HG02642 (cell line): ENCODE measurements around the gene SYNE3.

Source experiments
- ATAC-seq: cut with Tn5 transposase; IDR thresholded peaks from one replicate; pipeline ENCODE4 v1.9.1; 2021; ENCODE audit warnings: mild to moderate bottlenecking; ENCODE audit not compliant: unreplicated experiment, poor library complexity

SYNE3 gene

DNA sequence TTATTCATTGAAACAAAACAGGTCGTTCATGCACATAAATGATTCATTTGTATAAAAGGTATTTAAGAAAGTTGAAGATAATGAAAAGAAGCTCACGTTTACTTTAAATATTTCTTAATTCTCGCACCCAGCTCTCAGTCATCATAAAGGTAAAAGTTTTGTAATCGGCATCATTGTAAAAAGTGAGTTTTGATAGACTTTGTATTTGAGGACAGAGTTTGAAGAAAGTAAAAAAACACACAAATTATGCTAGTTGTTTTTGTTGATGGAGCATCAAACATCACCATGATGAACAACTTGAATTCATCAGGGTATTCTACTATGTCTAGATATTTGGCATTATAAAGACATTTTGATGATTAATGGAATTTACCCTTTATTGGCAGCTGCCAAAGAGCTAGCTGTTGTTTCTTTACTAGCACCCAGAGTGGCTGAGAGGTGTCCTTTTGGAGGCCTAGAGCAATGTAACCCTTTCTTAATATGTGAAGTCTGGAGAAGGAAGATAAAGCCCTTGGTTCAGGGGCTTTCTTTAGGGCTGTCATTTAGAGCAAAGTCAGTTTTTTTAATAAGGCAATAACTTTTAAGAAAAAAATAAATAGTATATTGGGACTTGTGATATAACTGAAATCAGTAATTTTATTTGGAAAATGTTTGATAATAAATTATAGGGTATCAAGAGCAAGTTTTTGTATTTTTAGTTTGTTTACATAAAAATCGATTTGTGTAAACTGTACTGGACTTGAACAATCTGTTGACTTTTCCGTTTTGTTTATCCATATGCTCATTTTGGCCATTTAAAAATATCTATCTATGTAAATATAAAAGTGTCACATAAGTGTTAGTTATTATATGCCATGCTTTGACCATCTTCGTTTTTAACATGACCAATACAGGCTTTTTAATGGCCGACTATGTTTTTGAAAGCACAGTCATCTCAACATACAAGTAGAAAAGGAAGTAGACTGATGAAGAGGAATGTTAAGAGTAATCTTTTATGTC is 25.8 kb upstream of the SYNE3 start:
- ATAC-seq, result no peak

- ATAC-seq, result no peak
Observed at GRCh38 chr14:95541346-95541745, 24.9 kb upstream of the SYNE3 start.

DNA sequence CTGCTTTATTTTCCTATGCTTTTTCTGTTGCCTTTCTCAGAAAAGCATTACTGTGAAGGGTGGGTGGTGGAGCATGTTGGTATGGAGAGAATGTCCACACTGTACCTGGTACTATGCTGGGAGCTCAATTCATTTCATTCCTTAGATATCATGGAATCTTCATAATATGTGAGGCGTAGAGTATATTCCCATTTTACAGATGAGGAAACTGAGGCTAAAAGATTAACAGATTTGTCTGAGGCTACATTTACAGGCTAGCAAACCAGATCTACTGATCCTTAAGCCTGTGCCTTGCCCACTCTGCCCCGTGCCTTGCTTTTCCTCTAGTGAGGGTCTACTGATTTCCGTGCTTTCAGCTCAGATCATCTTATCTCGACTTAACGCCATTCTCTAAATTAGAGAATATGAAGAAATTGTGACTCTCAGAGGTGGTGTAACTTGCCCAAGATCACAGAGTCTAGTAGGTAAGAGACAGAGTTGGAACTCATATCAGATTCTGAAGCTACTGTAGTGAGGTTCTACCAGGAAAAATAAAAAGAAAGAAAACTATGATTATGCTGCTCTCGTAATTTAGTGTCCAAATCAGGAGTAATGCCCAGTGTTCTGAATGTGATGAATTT is 23.9 kb upstream of the SYNE3 start:
- no peak for ATAC-seq

DNA sequence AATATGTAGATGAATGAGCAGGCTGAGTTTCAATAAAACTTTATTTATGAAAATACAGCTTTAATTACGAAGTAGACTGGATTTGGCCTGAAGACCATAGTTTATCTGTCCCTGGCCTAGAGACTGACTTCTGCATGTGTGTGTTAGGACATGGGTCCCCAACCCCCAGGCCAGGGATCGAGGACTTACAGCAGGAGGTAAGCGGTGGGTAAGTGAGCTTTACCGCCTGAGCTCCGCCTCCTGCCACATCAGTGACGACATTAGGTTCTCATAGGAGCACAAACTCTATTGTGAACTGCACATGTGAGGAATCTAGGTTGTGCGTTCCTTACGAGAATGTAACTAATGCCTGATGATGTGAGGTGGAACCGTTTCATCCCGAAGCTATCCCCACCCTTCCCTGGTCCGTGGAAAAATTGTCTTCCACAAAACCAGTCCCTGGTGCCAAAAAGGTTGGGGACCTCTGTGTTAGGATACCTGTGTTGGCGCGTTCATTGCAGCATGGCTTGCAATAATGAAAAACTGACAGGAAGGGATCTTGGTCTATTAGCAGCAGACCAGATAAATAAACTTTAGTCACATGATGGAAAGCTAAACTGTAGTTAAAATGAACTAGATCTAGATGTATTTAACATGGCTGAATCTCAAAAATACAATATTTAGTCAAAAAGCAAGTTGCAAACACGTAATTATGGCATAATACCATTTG is 22.5 kb upstream of the SYNE3 start:
- no peak for ATAC-seq

- no peak for ATAC-seq
Observed at GRCh38 chr14:95537298-95538089, 21.0 kb upstream of the SYNE3 start.

- no peak for ATAC-seq
Observed at GRCh38 chr14:95536671-95537070, 20.2 kb upstream of the SYNE3 start.

DNA sequence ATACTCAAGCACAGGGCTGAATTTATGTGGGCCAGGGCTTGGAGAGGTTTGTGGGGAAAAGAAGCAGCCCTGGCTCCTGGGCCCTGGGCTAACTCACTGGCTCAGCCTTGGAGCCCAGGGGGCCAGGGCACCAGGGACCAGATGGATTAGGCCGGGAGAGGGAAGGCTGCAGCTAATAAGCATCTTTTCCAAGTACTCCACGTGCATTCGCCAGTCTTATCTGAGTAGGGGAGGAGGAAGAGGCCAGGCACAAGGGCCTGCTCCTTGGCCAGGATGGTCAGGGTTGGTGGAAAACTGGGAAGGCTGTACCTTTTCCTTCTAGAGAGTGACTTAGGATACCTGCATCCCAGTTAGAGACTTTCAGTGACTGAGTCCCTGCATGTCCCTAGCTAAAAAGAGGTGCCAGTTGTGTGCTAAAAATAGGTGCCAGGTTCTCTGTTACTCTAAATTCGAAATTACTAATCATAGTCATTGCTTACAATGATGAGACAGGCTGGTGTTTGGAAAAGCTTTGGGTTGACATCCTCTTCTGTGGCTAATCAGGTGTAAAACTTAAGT is 19.7 kb upstream of the SYNE3 start:
- no peak for ATAC-seq

DNA sequence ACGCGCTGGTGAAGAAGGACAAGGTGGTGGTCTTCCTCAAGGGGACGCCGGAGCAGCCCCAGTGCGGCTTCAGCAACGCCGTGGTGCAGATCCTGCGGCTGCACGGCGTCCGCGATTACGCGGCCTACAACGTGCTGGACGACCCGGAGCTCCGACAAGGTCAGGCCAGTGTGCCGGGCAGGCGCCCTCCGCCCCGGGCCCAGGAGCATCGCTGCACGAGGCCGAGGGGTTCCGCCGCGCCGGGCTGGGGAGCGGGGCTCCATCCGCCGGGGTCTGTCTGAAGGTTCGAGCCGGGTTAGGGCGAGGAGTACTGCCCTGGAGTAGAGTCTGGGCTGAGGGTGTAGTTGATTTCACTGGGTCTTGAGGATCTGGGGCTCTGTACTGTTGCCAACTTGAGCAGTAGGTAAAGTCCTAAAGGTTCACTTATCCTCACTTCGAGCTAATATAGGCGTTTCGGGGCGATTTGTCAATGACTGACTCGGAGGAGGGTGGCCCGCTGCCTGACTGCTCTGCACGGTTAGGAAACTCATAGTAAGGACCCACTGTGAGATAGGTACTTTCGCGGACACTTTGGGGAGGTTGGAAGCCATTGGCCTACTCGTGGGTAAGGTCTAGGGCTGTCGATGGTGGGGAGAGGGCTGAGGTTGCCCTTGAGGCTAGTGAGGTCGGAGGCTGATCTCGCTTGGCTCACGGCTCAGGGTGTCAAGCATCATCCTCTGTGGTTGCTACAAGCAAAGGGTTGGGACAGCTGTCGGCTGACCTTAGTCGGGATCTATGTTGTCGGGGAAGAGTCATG is 19.0 kb upstream of the SYNE3 start:
- peak; percentile 3 for ATAC-seq

GRCh38 chr14:95534299-95535225 is 18.1 kb upstream of the SYNE3 start, which contains the start of gene GLRX5:
Gene GLRX5, plus strand, starts transcription at chr14:95535050. Its CDS starts 40 bp downstream, at chr14:95535090.
- peak; percentile 95 for ATAC-seq

DNA sequence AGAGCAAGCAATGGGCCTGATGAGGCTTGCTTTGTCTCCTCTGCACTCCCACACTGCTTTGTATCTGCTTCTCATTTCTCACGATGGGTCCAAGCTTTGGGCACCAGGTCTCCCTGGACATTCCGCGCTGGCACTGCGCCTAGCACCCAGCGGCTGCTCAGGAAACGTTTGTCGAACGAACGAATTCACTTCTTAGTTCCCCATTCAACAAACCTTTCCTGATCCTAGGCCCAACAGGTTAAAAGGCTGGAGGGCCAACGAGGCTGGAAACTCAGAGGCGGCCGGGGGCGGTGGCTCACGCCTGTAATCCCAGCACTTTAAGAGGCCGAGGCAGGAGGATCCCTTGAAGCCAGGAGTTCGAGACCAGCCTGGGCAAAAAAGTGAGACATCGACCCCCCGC is 17.4 kb upstream of the SYNE3 start:
- ATAC-seq, result no peak

- no peak for ATAC-seq
Observed at GRCh38 chr14:95533391-95533821, 17.0 kb upstream of the SYNE3 start.

GRCh38 chr14:95531969-95532368 is 15.5 kb upstream of the SYNE3 start:
- ATAC-seq, result no peak

GRCh38 chr14:95531473-95531872 is 15.0 kb upstream of the SYNE3 start:
- ATAC-seq, result no peak

- ATAC-seq, result no peak
Observed at GRCh38 chr14:95530473-95531276, 14.2 kb upstream of the SYNE3 start.

GRCh38 chr14:95529216-95529615 is 12.8 kb upstream of the SYNE3 start:
- ATAC-seq, result no peak

DNA sequence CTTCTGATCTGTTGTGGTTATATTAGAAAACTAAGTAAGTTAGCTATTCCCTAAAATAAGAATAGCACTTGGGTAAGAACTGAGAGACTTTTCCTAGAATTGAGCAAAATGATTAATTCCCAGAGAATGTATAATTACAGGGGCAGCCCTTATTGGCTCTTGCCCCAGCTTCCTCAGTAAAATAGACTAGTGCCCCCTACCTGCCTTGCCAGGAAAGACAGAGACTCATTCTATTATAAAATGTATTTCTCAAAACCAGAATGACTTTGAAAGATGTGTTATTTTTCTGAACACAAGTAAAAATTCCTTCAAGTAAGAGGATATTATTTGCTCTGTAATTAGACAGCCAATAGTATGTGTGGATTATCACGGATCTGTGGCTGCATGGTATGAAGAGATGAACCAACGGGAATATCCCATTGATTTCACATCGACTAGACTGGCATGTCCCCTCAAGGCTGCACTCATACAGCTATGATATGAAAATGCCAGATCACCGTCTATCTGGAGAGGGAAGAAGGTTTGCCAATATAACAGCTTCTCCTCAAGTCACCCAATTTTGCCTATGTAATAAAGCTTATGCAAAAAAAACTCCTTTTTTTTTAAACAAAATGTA is 11.0 kb upstream of the SYNE3 start:
- peak; percentile 47 for ATAC-seq
